OCI-LY3 (cell line): Measurements from ENCODE around the gene PADI3.

Experiments used
- EZH2phosphoT487 ChIP-seq: fragments of 200-600 bp; shearing (Covaris generic); IDR thresholded peaks from 2 replicates; pipeline ENCODE4 v1.6.1; 2018; ENCODE audit warnings: antibody characterized with exemption, mixed run types, low read depth
- TF ChIP-seq, protein P1 (sequence below): fragments of 200-600, 300-600 bp; sonication (generic); IDR thresholded peaks from 2 replicates; pipeline ENCODE4 v1.5.1; 2014; ENCODE audit warnings: antibody characterized with exemption, low read length, low read depth

DNA sequence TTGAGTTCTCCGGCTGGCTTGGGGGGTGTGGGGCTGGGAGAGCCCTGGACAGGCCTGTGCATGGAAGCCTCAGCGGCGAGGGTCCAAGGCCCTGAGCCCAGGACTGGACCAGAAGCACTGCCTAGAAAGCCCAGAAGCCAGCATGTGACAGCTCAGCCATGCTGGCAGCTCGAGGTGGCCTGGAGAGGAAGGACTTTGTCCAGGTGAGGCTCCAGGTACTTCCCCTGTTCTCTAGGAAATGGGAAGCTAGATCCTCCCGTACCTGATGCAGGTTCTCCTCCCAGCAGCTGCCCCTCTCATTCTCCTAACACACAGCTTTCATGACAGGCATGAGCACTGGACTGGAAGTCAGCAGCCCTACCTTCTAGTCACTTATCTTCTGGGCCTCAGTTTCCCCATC, 6.4 kb downstream of the PADI3 start:
- TF ChIP-seq, protein P1, sequence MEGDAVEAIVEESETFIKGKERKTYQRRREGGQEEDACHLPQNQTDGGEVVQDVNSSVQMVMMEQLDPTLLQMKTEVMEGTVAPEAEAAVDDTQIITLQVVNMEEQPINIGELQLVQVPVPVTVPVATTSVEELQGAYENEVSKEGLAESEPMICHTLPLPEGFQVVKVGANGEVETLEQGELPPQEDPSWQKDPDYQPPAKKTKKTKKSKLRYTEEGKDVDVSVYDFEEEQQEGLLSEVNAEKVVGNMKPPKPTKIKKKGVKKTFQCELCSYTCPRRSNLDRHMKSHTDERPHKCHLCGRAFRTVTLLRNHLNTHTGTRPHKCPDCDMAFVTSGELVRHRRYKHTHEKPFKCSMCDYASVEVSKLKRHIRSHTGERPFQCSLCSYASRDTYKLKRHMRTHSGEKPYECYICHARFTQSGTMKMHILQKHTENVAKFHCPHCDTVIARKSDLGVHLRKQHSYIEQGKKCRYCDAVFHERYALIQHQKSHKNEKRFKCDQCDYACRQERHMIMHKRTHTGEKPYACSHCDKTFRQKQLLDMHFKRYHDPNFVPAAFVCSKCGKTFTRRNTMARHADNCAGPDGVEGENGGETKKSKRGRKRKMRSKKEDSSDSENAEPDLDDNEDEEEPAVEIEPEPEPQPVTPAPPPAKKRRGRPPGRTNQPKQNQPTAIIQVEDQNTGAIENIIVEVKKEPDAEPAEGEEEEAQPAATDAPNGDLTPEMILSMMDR = no peak
- TF ChIP-seq EZH2phosphoT487 = no peak
